ENCODE data around the gene NADK.
A peak's percentile ranks its signal among the peaks of the same experiment; 100 is the strongest.

The NADK gene, protein sequence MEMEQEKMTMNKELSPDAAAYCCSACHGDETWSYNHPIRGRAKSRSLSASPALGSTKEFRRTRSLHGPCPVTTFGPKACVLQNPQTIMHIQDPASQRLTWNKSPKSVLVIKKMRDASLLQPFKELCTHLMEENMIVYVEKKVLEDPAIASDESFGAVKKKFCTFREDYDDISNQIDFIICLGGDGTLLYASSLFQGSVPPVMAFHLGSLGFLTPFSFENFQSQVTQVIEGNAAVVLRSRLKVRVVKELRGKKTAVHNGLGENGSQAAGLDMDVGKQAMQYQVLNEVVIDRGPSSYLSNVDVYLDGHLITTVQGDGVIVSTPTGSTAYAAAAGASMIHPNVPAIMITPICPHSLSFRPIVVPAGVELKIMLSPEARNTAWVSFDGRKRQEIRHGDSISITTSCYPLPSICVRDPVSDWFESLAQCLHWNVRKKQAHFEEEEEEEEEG

DNA sequence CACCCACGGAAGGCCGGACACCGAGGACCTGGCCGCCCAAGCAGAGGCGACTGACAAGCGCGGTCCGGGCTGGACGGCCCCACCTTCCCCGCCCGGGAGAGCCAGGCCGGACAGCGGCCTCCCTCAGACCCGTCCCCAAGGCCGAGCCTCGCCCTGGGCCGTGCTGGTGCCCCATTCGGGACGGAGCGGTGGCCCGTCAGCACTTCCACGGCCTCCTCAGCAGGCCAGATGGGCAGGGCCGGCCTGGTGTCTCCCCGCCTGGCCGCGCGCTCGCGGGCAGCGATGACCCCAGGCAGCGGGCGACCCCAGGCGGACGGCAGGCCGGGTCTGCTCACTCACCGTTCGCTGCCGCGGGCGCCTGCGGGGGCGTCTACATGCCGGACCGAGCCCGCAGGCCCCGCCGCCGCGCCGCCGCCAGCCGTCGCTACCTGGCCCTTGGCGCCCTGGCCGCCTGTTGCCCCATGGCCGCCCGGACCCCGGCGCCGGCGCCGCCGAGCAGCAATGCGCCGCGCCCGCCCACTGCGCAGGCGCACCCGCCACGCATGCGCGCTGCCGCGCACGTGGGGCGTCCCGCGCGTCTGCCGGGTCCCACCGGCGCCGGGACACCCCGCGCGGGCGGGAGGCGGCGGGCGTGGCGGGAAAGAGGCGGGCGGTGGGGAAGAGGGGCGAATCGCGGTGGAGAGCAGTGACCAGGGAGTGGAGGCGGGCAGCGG, at the start of gene NADK:
NADK (minus strand) TSS at position 521 of the 713 bp plus-strand sequence. CDS start 13,064 bp downstream, outside the sequence.
- peak; percentile 70 for DNase-seq (ENCODE audit: low read depth)

DNA sequence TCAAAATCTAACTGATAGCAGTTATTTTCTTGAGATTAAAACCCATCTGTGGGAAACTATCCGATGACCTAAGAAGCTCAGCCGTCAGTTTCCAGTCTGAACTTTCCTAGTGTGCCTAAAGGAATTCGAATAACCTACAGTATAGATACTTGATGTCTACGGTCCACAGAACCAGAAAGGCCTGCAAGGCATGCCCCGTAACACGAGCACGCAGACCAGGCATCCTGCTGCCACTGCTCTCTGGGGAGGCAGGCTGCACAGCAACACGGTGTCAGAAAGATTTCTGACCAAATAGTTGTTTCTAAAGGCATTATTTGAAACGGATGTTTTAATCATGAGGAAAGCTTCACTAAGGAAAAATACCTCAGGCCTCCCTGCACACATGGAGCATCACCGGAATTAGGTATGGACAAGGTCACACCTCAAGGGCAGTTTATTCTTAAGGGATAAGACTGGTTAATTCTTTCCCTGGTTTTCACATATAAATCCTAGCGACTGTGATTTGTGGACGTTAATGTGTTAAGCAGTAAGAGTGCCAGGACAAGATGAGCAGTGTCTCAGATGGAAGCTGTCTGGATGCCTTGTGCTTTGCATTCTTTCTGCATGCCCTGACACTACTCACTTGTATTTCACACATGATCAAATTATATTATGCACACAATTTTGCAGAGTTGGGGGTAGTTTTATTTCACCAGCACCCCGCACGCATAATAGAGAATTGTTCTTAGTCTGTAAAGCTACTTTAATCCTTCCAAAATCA, 49.0 kb upstream of the NADK start:
- DNase-seq (ENCODE audit: low read depth), result no peak

DNA sequence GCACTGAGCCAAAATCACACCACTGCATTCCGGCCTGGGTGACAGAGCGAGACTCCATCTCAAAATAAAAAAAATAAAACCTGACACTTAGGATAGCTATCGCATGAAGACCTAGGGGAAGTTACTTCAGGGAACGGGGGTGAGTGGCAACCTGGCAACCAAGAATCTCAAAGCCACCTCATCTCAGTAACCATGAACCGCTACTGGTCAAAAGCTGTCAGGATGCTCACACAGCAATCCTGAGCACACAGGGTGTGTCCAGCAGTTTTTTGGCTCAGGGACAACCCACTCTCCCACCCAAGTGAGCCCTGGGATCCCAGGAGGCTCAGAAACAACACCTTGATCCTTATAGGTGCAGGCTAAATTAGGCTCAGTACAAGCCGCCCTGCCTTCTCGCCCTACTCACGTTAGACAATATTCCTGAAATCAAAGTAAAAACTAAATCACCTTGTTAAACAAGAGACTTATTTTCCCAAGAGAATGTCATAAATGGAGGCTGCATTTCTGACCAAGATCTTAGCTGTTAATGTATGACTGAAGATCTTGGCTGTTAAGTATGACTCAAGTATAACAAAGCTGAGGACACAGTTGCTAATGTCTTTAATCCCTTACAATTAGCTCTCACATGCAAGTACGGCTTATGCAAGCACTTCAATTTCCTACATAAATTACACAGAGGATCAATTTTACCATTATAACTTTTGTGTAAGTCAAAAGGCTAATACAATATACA, 48.3 kb upstream of the NADK start:
- DNase-seq (ENCODE audit: low read depth), result no peak

DNA sequence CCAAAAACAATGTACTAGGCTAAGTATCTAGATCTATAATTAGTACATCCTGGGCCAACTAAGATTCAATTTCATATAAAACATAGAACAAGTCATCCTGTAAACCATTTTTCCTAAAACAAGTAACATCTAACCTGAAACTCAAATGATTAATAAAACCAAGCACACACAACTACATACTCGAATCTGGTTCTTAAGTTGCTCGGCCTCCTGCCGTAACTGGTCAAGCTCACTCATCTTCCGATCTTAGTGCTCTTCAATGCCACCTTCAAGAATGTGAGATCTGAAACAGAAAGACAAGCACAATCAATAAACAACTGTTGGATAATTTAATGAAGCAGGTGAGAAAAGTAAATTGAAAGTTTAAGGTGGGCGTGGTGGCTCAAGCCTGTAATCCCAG, 46.9 kb upstream of the NADK start:
- DNase-seq (ENCODE audit: low read depth), result no peak

DNA sequence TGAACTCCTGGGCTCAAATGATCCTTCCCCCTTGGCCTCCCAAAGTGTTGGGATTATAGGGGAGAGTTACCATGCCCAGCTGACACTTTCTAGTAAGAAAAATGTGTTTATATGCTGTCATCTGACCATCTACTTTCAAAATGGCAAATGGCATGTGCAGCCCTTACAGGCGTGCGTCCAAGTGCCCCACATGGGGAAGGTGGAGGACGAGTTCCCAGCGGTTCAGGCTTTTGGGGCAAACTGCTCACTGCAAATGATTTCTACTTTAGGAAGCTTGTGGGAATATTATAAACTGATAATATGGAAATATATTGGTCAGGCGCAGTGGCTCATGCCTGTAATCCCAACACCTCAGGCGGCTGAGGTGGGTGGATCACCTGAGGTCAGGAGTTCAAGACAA, 41.5 kb upstream of the NADK start:
- DNase-seq (ENCODE audit: low read depth), result no peak

DNA sequence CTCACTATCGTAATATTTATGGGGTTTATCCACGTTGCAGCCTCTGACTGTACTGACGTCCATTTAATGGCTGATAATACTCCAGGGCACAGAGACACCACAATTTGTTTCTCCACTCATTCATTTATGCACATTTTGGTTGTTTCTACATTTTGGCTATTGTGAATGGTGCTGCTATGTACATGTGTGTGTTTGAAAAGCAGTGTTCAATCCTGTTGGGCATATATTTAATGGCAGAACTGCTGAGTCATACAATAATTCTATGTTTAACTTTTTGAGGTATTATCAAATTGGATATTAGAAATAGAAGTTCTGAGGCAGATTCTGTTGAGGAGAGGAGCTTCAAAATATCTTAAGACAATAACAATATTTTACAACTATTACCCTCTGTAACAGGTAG, 39.0 kb upstream of the NADK start:
- no peak for DNase-seq (ENCODE audit: low read depth)

DNA sequence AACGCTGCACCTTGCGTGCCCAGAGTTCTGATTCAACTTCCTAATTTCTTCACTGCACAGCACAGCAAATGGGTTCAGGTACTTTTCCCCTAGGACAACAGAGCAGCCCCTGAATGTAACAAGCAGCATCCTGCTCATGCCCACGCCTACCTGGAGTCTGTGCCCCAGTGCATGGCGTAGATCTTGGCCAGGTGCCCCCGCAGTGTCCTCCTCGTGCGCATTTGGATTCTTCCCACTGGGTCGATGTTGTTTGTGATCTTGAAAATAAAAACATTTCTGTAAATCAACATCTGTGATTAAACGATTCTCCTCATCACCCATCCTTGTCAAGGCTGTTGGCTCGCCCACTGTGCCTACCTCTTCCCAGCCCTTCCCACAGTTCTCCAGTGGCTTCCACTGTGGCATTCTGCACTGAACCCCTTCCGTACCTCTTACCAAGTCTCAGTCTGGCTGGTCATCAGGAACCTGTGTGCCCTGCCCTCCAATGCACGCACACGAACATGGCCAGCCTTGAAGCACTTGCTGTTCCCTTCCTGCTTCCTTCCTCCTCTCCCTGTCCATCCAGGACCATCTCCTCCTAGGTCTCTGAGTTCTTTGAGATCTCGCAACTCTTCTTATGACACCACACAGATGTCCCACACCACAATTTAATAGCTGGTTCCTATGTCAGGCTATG, 37.5 kb upstream of the NADK start:
- no peak for DNase-seq (ENCODE audit: low read depth)

DNA sequence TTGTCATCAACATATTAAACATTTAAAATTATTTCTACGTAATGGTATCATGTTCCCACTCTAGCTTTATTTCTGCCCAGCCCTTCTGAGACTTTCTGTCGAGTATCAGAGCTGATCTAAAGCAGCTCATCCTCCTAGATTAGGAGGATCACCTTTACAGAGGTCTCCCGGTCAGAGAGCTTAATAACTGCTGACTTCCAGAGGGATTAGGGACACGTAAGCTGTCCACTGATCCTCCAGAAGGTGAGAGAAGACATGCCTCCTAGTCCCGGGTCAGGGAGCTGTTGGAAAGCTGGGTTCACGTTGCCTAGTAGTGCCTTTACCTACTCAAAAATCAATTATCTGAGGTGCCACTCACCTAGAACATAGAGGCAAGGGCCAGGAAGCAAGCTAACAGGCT, 31.2 kb upstream of the NADK start:
- no peak for DNase-seq (ENCODE audit: low read depth)

DNA sequence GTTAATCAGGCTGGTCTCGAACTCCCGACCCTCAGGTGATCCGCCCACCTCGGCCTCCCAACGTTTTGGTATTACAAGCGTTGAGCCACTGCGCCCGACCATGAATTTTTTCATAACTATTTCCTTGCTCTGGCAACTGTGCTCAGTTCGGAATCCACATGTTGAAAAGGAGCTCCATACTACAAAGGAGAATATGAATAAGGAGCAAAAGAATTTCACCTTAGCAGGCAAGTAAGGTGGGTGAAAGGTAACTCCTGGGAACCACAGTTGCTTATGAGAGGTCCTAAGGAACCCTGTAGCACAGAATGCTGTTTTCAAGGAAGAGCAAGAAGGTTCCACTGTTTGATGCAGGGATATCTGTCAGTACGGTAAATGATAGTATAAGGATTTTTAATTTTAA, 29.9 kb upstream of the NADK start:
- DNase-seq (ENCODE audit: low read depth), result no peak

DNA sequence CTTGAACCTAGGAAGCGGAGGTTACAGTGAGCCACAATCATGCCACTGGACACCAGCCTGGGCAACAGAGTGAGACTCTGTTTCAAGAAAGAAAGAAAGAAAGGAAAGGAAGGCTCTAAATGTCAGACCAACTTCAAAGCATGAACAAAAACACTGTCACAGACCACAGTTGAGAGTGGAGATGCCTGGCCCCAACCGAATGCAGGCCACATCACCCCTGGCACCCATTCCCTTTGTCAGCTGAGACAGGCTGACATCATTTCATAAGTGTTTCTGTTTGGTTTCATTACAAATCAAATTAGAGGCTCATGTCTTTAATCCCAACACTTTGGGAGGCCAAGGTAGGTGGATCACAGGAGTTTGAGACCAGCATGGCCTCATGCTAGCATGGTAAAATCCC, 28.6 kb upstream of the NADK start:
- DNase-seq (ENCODE audit: low read depth), result no peak

DNA sequence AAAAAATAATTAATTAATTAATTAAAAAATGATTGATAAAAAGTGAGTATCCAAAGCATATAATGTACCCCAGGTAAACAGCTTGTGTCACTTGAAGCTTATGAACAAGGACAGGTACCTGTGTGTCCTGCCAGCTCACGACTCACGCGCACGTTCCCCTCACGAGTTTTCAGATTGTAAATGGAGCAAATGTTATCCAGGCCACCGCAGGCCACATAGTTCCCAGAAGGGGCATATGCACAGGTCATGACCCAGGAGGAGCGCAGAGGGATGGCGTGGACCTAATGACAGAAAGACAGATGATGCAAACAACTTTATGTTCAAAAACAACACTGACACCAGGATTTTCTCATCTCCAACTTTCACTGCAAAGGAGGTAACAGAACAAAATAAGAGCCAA, 26.0 kb upstream of the NADK start:
- no peak for DNase-seq (ENCODE audit: low read depth)

DNA sequence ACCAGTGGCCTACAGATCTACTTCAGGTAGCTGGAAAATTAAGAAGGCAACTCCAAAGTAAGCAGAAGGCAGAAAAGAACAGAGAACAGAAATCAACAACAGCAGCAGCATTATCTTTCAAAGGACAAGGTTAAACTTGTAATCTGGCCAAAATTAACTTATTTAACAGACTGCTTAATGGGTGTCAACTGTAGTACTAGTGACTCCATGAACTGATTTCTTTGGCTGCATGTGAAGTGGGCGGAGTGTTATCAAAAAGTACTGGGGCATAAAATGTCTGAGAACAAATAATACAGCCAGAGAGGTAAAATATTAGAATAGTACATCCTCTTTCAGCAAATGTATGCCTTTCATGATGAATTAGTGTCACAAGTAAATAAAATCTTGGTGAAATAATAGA, 24.6 kb upstream of the NADK start:
- DNase-seq (ENCODE audit: low read depth), result no peak

DNA sequence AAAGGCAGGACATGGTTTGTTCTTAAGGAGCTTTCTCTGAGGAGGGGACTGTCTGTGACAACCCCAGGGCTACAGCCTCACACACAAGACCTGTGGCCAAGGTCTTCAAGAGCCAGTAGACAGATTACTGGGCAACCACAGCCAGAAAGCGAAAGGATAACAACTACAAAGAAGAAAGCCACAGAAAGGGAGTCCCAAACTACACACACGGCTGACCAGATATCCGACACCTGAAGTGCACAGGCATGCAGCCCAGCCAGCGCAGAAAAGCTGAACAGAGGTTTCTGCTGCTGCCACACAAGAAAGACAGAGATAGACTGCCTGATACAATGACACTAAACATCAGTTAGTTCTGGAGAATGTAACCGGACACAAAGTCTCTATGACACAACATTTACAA, 21.4 kb upstream of the NADK start:
- DNase-seq (ENCODE audit: low read depth), result no peak

DNA sequence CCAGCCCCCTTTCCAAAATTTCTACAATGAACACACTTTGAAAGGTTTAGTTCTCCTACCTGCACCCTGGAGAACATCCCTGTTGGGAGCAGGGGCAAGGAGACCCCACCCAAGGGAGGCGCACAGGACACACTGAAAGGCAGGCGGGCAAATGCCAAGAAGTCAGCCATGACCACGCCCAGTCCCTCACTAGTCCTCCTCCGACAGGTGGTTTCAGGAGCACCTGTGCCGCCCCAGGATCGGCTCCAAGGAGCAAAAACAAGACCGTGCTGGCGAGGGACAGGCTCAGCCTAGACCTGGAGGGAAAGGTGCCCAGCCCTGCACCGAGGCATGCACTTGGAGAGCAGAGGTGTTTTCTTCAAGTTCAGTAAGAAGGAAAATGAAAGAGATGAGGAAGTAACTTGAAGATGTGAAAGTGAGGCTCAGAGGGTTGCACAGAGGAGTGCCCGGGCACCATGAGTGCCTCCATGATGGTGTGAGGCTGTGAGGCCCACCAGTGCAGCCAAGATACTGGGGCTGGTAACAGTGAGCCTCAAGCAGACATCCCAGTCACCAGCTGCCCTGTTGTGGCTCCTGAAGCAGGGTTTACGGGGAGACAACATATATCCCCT, 19.6 kb upstream of the NADK start:
- no peak for DNase-seq (ENCODE audit: low read depth)

DNA sequence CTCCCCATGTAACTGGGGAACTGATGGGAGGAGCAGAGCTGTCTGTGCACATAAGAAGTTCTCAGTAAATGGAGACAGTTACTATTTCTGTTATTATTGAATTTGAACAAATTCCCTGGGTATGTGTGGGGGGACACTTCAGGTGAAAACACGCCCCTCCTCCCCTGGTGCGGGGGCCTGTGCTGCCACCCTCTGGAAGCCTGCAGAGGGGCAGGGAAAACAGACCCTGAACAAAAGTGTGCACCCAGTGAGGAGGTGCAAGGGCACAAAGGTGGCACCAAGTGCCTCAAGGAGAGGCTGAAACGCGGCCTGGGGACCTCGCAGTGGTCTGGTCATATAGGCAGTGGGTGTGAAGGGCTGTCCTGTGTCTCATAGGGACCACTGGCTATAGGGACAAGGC, 18.2 kb upstream of the NADK start:
- no peak for DNase-seq (ENCODE audit: low read depth)

DNA sequence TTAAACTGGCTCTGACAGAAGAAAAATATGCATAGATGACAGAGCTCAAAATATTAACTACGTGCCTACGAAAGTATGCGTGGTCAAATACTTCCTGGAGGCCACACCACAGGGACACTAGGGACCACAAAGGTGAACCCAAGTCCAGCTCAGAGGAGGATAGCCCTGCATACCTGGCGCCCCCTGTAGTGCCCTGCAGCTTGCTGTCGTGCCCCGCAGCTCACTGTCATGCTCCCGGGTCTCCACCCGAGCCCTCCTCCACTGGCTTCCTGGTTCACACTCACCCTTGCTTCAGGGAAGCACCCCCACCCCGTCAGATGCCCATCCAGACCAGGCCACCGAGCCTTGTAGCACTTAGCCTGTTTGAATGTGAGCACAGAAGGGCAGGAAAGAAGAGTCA, 16.7 kb upstream of the NADK start:
- DNase-seq (ENCODE audit: low read depth), result no peak

DNA sequence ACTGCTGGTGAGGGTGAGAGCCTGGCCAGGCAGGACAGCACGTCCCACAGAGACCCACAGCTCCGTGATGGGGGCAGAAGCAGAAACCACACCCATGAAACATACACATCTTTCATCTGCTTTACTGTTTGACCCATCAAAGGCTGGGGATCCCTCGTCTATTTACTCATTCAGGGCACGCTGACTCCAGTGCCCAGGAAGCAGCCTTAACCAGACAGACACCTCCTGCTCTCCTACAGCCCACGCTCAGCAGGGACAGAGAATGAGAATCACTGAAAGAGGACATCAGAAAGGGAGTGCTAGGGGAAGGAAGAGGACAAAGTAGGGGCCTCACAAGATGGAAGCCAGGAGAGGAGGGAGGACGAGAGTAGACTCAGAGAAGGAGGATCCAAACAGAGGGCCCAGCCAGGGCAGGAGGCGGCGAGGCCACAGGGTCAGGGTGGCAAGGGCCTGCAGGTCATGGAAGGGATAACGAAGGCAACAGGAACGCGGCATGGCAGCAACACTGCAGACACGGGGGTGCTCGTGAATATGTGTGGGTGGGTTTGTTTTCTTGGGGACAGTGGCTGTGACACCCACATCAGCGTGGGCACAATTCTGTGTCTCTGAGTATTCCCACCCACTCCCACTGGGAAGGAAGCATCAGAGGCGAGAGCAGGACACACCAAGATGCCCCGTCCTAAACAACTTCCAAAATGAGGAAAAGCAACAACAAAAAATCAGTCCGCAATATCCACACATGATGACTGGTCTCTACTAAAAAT, 15.4 kb upstream of the NADK start:
- no peak for DNase-seq (ENCODE audit: low read depth)

DNA sequence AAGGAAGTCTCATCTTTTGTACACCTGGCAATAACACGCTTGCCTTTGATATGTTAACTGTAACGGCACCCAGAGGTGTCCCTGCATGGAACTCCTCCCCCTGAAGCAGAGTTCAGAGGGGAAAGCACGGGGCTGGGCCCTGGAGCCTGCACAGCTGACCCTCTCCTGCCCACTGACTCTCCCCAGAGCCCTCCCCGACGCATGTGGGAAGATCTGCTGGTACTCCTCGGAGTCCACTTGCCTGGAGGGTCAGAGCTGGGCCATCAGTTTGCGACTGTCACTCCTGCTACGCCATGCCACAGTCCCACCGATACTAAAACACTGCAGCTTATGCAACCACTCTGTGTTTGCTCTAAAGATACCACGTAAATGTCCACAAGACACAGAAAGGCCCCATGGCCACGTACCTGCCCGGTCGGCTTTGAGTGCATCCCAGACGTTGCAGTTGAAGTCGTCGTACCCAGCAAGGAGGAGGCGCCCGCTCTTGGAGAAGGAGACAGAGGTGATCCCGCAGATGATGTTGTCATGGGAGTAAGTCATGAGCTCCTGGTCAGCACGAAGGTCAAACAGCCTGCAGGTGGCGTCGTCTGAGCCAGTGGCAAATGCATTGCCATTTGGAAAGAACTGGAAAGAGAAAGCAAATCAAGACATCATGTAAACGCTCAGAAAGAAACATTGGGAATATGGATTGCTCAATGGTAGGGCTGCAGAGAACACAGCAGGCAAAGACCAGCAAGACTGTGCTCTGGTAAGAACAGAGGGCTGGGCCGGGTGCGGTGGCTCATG, 10.6 kb upstream of the NADK start:
- DNase-seq (ENCODE audit: low read depth), result no peak

DNA sequence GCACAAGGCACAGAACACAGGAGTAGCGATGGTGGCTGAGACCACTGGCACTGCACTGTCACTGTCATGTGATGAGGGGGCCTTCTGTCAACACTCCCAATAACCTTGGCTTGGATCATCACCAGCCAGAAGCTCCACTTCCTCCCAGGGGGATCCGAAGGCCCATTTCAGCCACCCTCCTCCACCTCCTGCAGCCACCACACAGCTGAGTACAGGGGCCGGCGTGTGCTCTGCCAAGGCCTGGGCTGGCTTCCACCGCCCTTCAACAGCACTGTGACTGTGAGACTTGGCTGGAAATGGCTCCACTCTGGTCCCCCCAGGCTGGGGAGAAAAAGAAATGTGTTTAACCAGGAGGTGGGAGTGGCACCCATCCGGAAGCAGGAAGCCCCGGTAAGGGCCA, 9.9 kb upstream of the NADK start:
- no peak for DNase-seq (ENCODE audit: low read depth)
